ENCODE data around the gene SH3BP2.

DNA sequence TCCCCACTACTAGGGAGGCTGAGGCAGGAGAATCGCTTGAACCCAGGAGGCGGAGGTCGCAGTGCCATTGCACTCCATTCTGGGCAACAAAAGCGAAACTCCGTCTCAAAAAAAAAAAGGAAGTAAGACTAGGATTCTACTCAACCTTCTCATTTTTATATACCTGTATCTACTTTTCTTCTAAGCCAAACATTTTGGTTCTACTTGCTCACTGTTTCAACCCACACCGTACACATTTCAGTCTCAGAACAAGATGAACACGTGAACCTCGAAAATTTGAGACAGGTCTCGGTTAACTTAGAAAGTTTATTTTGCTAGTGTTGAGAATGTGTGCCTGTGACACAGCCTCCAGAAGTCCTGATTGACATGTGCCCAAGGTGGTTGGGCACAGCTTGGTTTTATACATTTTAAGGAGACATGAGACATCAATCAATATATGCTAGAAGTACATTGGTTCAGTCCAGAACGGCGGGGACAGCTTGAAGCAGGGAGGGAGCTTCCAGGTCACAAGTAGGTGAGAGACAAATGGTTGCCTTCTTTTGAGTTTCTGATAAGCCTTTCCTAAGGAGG, 54.5 kb downstream of the SH3BP2 start:
- TF ChIP-seq, protein P1, sequence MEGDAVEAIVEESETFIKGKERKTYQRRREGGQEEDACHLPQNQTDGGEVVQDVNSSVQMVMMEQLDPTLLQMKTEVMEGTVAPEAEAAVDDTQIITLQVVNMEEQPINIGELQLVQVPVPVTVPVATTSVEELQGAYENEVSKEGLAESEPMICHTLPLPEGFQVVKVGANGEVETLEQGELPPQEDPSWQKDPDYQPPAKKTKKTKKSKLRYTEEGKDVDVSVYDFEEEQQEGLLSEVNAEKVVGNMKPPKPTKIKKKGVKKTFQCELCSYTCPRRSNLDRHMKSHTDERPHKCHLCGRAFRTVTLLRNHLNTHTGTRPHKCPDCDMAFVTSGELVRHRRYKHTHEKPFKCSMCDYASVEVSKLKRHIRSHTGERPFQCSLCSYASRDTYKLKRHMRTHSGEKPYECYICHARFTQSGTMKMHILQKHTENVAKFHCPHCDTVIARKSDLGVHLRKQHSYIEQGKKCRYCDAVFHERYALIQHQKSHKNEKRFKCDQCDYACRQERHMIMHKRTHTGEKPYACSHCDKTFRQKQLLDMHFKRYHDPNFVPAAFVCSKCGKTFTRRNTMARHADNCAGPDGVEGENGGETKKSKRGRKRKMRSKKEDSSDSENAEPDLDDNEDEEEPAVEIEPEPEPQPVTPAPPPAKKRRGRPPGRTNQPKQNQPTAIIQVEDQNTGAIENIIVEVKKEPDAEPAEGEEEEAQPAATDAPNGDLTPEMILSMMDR (IDR thresholded peaks at IDR 0.05) = no peak
- TF ChIP-seq POLR2A (IDR thresholded peaks at IDR 0.05) = no peak
